K562 (cell line): ENCODE measurements around the gene KLHL33. TPM values are rescaled to one million over a fixed set of nuclear protein-coding genes. Genes with fewer than 3 reads are reported as not detected.

Experiments used
- ATAC-seq: fragments of 200-7000 bp; cut with Tn5 transposase; 3 replicates; pipeline ENCODE4 v1.9.1; 2020; ENCODE audit warnings: moderate library complexity
- BruUV-seq: library from RNA; stranded (reverse); fragments of 400-500 nt; replicated peaks from 2 replicates; lab custom pipeline; 2021; lab: Mats Ljungman, UMichigan
- CTCF ChIA-PET: fragments of 300-600 bp; formaldehyde crosslinking; extraction: SDS; loops from one replicate; lab custom pipeline; 2021; ENCODE audit warnings: low intra/inter-chr PET ratio; lab: Yijun Ruan, JAX
- POLR2A ChIA-PET: fragments of 300-600, 350-650 bp; sonication (Branson Sonifier 250); formaldehyde crosslinking; extraction: SDS; loops from one replicate; lab custom pipeline; 2021; ENCODE audit warnings: antibody characterized with exemption, inconsistent platforms; lab: Yijun Ruan, JAX
- DNase-seq, 4 experiments: peaks; one replicate each; pipeline versions ENCODE4 v3.0.0 to v3.0.0-alpha.2; 2011 to 2018; ENCODE audit warnings: low spot score in 3 of 4, mixed read lengths in 3 of 4; ENCODE audit errors: extremely low read depth in 1 of 4
- FAIRE-seq: peaks from 2 replicates; lab custom pipeline; 2011; peaks lifted over from hg19 to GRCh38; lab: Jason Lieb, UNC
- H2AFZ ChIP-seq: 2 replicates; pipeline ENCODE4 v1.6.0; 2011; ENCODE audit warnings: low read depth, low read length, control low read depth, inconsistent platforms
- H3K27ac ChIP-seq: fragments of 200-600 bp; 3 replicates; pipeline ENCODE4 v1.8.0; 2011; ENCODE audit warnings: low read depth, mild to moderate bottlenecking, control low read depth, inconsistent platforms, low read length, moderate library complexity, mixed read lengths; ENCODE audit errors: extremely low read depth
- H3K27me3 ChIP-seq, 2 experiments: fragments of 300-600 bp in 1 of 2; 2 replicates in 1 of 2; 3 replicates in 1 of 2; pipeline versions ENCODE4 v1.6.0 to v1.8.0; 2011; ENCODE audit warnings: inconsistent platforms in 2 of 2, low read length in 2 of 2, mild to moderate bottlenecking in 1 of 2, mixed read lengths in 1 of 2, moderate library complexity in 1 of 2; ENCODE audit not compliant: control insufficient read depth in 2 of 2, insufficient read depth in 2 of 2
- H3K36me3 ChIP-seq: fragments of 300-600 bp; 3 replicates; pipeline ENCODE4 v1.8.0; 2011; ENCODE audit warnings: mild to moderate bottlenecking, low read length, inconsistent platforms; ENCODE audit not compliant: control insufficient read depth, insufficient read depth
- H3K4me1 ChIP-seq, 2 experiments: fragments of 200-600 bp in 1 of 2; replicated peaks in 1 of 2; 2 replicates in 1 of 2; 3 replicates in 1 of 2; pipeline versions ENCODE4 v1.5.1 to v1.8.0; 2011; ENCODE audit warnings: inconsistent platforms in 2 of 2, low read length in 2 of 2, mild to moderate bottlenecking in 1 of 2, mixed read lengths in 1 of 2, moderate library complexity in 1 of 2; ENCODE audit not compliant: control insufficient read depth in 2 of 2, insufficient read depth in 2 of 2
- H3K4me2 ChIP-seq: 2 replicates; pipeline ENCODE4 v1.6.1; 2011; ENCODE audit warnings: low read length, control low read depth, inconsistent platforms, mixed read lengths; ENCODE audit not compliant: insufficient read depth
- H3K4me3 ChIP-seq: fragments of 200-600 bp; sonication (generic), shearing (Covaris generic); 2 replicates; pipeline ENCODE4 v1.5.1; 2016; ENCODE audit warnings: control low read depth, inconsistent platforms
- H3K79me2 ChIP-seq: fragments of 200-600 bp; 3 replicates; pipeline ENCODE4 v1.8.0; 2011; ENCODE audit warnings: low read length, inconsistent platforms; ENCODE audit not compliant: control insufficient read depth, insufficient read depth
- H3K9ac ChIP-seq, 2 experiments: 2 replicates each; pipeline versions ENCODE4 v1.6.0 to v1.6.1; 2011; ENCODE audit warnings: low read depth in 2 of 2, low read length in 2 of 2, control low read depth in 1 of 2, inconsistent platforms in 1 of 2, mild to moderate bottlenecking in 1 of 2, mixed read lengths in 1 of 2; ENCODE audit not compliant: insufficient read depth in 1 of 2
- H3K9me1 ChIP-seq: one replicate; pipeline ENCODE4 v1.6.0; 2011; ENCODE audit warnings: inconsistent platforms, mild to moderate bottlenecking, low read length, moderate library complexity; ENCODE audit not compliant: control insufficient read depth, insufficient read depth
- H3K9me3 ChIP-seq: replicated peaks from 2 replicates; pipeline ENCODE4 v1.5.1; 2011; ENCODE audit warnings: low read depth, low read length, inconsistent platforms; ENCODE audit not compliant: control insufficient read depth, insufficient read depth
- H4K20me1 ChIP-seq: replicated peaks from 2 replicates; pipeline ENCODE4 v1.6.1; 2011; ENCODE audit warnings: low read length, inconsistent platforms, mixed read lengths; ENCODE audit not compliant: control insufficient read depth, insufficient read depth
- ARHGAP35 ChIP-seq: fragments of 450-650 bp; IDR thresholded peaks from 2 replicates; pipeline ENCODE4 v1.6.1; 2018; ENCODE audit not compliant: partially characterized antibody
- GABPB2 ChIP-seq: fragments of 250-450 bp; sonication (Bioruptor Pico); conservative IDR thresholded peaks from 2 replicates; pipeline ENCODE4 v1.5.1; 2021; ENCODE audit warnings: mild to moderate bottlenecking
- GTF2E2 ChIP-seq: fragments of 200-800 bp; sonication (Bioruptor generic); IDR thresholded peaks from 2 replicates; pipeline ENCODE4 v1.6.1; 2016; ENCODE audit warnings: missing genetic modification characterization, missing compliant biosample characterization
- HES1 ChIP-seq: fragments of 450-650 bp; IDR thresholded peaks from 2 replicates; pipeline ENCODE4 v1.6.1; 2016; ENCODE audit warnings: low read depth, mild to moderate bottlenecking, moderate library complexity
- HINFP ChIP-seq: fragments of 450-650 bp; conservative IDR thresholded peaks from 2 replicates; pipeline ENCODE4 v1.6.1; 2016; ENCODE audit warnings: missing genetic modification characterization, low read depth, mild to moderate bottlenecking, control low read depth, missing compliant biosample characterization
- JUNB ChIP-seq: fragments of 450-650 bp; formaldehyde crosslinking; conservative IDR thresholded peaks from 2 replicates; pipeline ENCODE4 v1.4.0; 2020; ENCODE audit warnings: mild to moderate bottlenecking
- MCM7 ChIP-seq, 2 experiments: fragments of 450-650 bp; IDR thresholded peaks; 2 replicates each; pipeline ENCODE4 v1.6.1; 2016 to 2018
- MXD1 ChIP-seq: fragments of 250-450 bp; sonication (Bioruptor Pico); IDR thresholded peaks from 2 replicates; pipeline ENCODE4 v1.8.0; 2021; ENCODE audit warnings: borderline replicate concordance, mild to moderate bottlenecking, moderate library complexity; ENCODE audit not compliant: poor library complexity, severe bottlenecking
- NCOA1 ChIP-seq: fragments of 450-650 bp; IDR thresholded peaks from 2 replicates; pipeline ENCODE4 v1.6.1; 2016; ENCODE audit warnings: low read depth
- RUNX1 ChIP-seq: sonication (generic); IDR thresholded peaks from 2 replicates; pipeline ENCODE4 v1.6.1; 2016; ENCODE audit warnings: antibody characterized with exemption, low read depth
- SPI1 ChIP-seq: IDR thresholded peaks from 2 replicates; pipeline ENCODE4 v1.6.1; 2011; ENCODE audit warnings: low read depth, low read length, control low read depth, borderline replicate concordance
- TBL1XR1 ChIP-seq, 2 experiments: IDR thresholded peaks; 2 replicates each; pipeline ENCODE4 v1.6.1; 2012; ENCODE audit warnings: improper control_type of control experiment in 2 of 2, low read length in 2 of 2, mild to moderate bottlenecking in 1 of 2
- ZBTB43 ChIP-seq: sonication (generic); formaldehyde crosslinking; IDR thresholded peaks from 2 replicates; pipeline ENCODE4 v1.8.0; 2023; ENCODE audit warnings: mild to moderate bottlenecking, missing genetic modification reagents
- ZBTB49 ChIP-seq: sonication (generic); formaldehyde crosslinking; IDR thresholded peaks from 2 replicates; pipeline ENCODE4 v1.8.0; 2022; ENCODE audit warnings: missing genetic modification reagents, mild to moderate bottlenecking, borderline replicate concordance
- ZNF165 ChIP-seq: fragments of 250-450 bp; sonication (Bioruptor Pico); IDR thresholded peaks from 2 replicates; pipeline ENCODE4 v1.4.0; 2020; ENCODE audit warnings: borderline replicate concordance
- ZNF224 ChIP-seq: sonication (generic); formaldehyde crosslinking; IDR thresholded peaks from 2 replicates; pipeline ENCODE4 v1.8.0; 2022; ENCODE audit warnings: mild to moderate bottlenecking, missing genetic modification reagents
- ZNF324 ChIP-seq: fragments of 250-450 bp; sonication (Bioruptor Pico); IDR thresholded peaks from 2 replicates; pipeline ENCODE4 v1.4.0; 2020; ENCODE audit warnings: mild to moderate bottlenecking
- ZNF695 ChIP-seq: fragments of 450-650 bp; formaldehyde crosslinking; IDR thresholded peaks from 2 replicates; pipeline ENCODE4 v1.4.0; 2020; ENCODE audit warnings: mild to moderate bottlenecking, moderate library complexity
- WGBS: fragments of 100-300 bp; shearing (Covaris generic); methylation state at CpG from one replicate; pipeline ENCODE4 v1.1.6; 2016; ENCODE audit warnings: low coverage, mixed read lengths; ENCODE audit not compliant: insufficient coverage; ENCODE audit errors: missing lambda C conversion rate; 5-methylcytosine and 5-hydroxymethylcytosine counted together
- in situ Hi-C: fragments of 300-500 bp; cut with MboI; formaldehyde crosslinking; loops from 4 replicates; pipeline ENCODE4 v1.15.0; 2018; ENCODE audit warnings: inconsistent platforms, mixed read lengths
- intact Hi-C: fragments of 100-400 bp; cut with micrococcal nuclease; formaldehyde crosslinking; loops from 2 replicates; pipeline ENCODE4 v1.14.2; 2022
- polyA plus RNA-seq, 8 experiments: library from polyadenylated mRNA; depleted of rRNA in 4 of 8; stranded (reverse) in 5 of 8; unstranded in 3 of 8; fragments of >200 nt; fragmentation: Nextera tagmentation in 2 of 8; fragmentation: Illumina TruSeq in 1 of 8; extraction: Ambion mirVana in 2 of 8; extraction: Trizol in 1 of 8; gene quantifications; 2 replicates each; pipeline versions ENCODE4 v1.2.1 to v1.2.3, GENCODE V29; 2011 to 2014; ENCODE audit warnings: inconsistent platforms in 1 of 8, missing spikeins in 1 of 8
- total RNA-seq, 7 experiments: library from RNA; depleted of rRNA in 6 of 7; stranded (reverse); fragments of >200 nt in 6 of 7; fragmentation: Illumina TruSeq in 2 of 7; extraction: Trizol in 2 of 7; gene quantifications; 2 replicates each; pipeline versions ENCODE4 v1.2.1 to v1.2.3, GENCODE V29; 2011 to 2021; ENCODE audit warnings: low replicate concordance in 1 of 7

KLHL33 gene
- total and polyA plus RNA-seq, 9 of the 15 experiments (the other 6 are each of a cell fraction or from before 2014, with no cell fraction given), result 0.04 to 0.27 (median 0.13) TPM; not detected in 6

- ATAC-seq (no peak), FAIRE-seq (no peak), DNase-seq (no peak)
- intact Hi-C loops (no loop called here), in situ Hi-C loops (no loop called here)
- Histone ChIP-seq H4K20me1 (no peaks in the 10 kb centered on the region), H3K27me3 (no peaks in the 10 kb centered on the region), H3K4me1 (peaks cover 0 to 6% of the 10 kb centered on the region in 2 experiments; a peak in 3 of 5 replicates), H3K9me3 (no peaks in the 10 kb centered on the region), H3K4me2 (no peak overlapping the region), H3K9me1 (no peaks in the 10 kb centered on the region), H3K36me3 (0 out of 3 replicates have a peak, but pooled peaks cover 2% of the 10 kb centered on the region), H3K4me3 (no peak overlapping the region), H3K27ac (no peak overlapping the region), H2AFZ (no peak overlapping the region), H3K79me2 (no peaks in the 10 kb centered on the region), H3K9ac (no peak overlapping the region)
- WGBS, result 64% methylated on average over 4 of the region's 5 CpGs
- BruUV-seq, result no TSS peak
- POLR2A ChIA-PET, result interaction anchor here (1.3 to 2.1 kb wide), 3 partner anchors 10 to 18 kb away, joined by 3 to 10 read pairs (median 3); partner anchors contain the start of genes APEX1 and OSGEP
- CTCF ChIA-PET, result no interaction called here
- TF ChIP-seq ZNF165 (no peak), ZNF224 (CRISPR knock-in tag) (no peak), MXD1 (CRISPR knock-in tag) (no peak), NCOA1 (no peak), SPI1 (no peak), ZBTB43 (no peak), MCM7 (IDR thresholded peaks at IDR 0.05) (no peak), ARHGAP35 (no peak), GTF2E2 (tag) (no peak), GABPB2 (CRISPR knock-in tag) (no peak), ZNF324 (CRISPR knock-in tag) (no peak), TBL1XR1 (IDR thresholded peaks at IDR 0.05; ENCODE audit: low read length in 2 of 2) (no peak), ZBTB49 (CRISPR knock-in tag) (no peak), HES1 (no peak), HINFP (tag) (no peak), RUNX1 (no peak), JUNB (no peak), ZNF695 (CRISPR knock-in tag) (no peak)
Measured at GRCh38 chr14:20440465-20440864, 4.5 kb upstream of the KLHL33 start.
